ENCODE results near the gene MRPS18A. TPM values are rescaled to one million over a fixed set of nuclear protein-coding genes. Genes with fewer than 3 reads are reported as not detected.

MRPS18A gene
- total and polyA plus RNA-seq, 9 of the 15 experiments (the other 6 are each of a cell fraction or from before 2014, with no cell fraction given) = 87.5 to 243 (median 125) TPM

DNA sequence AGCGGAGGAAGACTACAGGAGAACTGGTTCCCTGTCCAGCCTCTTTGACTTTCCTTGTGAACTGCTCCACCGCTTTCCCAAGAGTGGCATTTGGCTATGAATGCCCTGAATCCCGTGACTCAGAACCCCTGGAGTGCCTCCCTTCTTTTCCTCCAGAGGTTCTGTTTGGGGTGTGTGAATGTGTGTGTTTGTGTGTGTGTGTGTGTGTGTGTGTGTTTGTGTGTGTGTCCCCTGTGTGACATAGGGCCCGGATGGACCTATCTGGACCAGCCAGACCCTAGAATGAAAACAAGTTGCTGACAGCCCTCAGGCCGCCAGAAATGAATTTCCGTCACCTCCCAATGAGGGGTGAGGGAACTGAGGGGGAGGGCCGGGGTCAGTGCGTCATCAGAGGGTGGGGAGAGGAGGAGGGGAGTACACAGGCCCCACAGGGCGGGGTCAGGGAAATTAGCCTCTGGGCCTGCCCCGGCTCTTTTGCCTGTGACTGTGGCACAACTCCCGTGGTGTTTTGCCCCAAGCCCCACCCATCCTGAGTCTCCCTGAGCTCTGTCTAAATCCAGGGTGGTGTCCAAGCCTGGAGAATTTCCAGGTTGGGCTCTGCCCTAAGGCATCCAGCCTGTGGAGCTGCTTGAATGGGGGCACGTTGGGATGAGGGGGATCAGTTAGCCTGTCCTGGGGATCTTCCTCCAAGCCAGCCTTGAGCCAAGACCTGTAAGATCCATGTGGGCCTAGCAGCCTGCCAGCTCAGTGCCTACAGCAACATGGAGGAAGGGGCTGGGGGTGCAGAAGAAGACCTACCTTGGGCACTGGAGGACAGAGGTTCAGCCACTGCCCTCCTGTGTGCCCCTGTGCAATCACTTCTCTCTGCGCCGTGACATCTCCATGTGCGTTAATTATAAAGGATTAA, 15.2 kb upstream of the MRPS18A start (continued):
- TF ChIP-seq PCBP2 (IDR thresholded peaks at IDR 0.05; ENCODE audit: low read depth, low read length, poor library complexity, severe bottlenecking) (no peak), EWSR1 (IDR thresholded peaks at IDR 0.05; ENCODE audit: borderline replicate concordance, low read depth, partially characterized antibody) (no peak), ZNF121 (CRISPR knock-in tag; conservative IDR thresholded peaks at IDR 0.05) (no peak), MYC (IDR thresholded peaks at IDR 0.05; ENCODE audit: low read depth, low read length) (peak; percentile 53; the same call in 1 of the 2 replicates), MYC (CRISPR knock-in tag; IDR thresholded peaks at IDR 0.05; ENCODE audit: borderline replicate concordance, low read depth) (0 out of 2 replicates have a peak, but pooled peaks have one; percentile 19), CBX5 (IDR thresholded peaks at IDR 0.05; ENCODE audit: borderline replicate concordance, low read depth) (no peak)
- TF ChIP-seq, protein P1, sequence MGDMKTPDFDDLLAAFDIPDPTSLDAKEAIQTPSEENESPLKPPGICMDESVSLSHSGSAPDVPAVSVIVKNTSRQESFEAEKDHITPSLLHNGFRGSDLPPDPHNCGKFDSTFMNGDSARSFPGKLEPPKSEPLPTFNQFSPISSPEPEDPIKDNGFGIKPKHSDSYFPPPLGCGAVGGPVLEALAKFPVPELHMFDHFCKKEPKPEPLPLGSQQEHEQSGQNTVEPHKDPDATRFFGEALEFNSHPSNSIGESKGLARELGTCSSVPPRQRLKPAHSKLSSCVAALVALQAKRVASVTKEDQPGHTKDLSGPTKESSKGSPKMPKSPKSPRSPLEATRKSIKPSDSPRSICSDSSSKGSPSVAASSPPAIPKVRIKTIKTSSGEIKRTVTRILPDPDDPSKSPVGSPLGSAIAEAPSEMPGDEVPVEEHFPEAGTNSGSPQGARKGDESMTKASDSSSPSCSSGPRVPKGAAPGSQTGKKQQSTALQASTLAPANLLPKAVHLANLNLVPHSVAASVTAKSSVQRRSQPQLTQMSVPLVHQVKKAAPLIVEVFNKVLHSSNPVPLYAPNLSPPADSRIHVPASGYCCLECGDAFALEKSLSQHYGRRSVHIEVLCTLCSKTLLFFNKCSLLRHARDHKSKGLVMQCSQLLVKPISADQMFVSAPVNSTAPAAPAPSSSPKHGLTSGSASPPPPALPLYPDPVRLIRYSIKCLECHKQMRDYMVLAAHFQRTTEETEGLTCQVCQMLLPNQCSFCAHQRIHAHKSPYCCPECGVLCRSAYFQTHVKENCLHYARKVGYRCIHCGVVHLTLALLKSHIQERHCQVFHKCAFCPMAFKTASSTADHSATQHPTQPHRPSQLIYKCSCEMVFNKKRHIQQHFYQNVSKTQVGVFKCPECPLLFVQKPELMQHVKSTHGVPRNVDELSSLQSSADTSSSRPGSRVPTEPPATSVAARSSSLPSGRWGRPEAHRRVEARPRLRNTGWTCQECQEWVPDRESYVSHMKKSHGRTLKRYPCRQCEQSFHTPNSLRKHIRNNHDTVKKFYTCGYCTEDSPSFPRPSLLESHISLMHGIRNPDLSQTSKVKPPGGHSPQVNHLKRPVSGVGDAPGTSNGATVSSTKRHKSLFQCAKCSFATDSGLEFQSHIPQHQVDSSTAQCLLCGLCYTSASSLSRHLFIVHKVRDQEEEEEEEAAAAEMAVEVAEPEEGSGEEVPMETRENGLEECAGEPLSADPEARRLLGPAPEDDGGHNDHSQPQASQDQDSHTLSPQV (IDR thresholded peaks at IDR 0.05) = no peak
- TF ChIP-seq, protein P2, sequence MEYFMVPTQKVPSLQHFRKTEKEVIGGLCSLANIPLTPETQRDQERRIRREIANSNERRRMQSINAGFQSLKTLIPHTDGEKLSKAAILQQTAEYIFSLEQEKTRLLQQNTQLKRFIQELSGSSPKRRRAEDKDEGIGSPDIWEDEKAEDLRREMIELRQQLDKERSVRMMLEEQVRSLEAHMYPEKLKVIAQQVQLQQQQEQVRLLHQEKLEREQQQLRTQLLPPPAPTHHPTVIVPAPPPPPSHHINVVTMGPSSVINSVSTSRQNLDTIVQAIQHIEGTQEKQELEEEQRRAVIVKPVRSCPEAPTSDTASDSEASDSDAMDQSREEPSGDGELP (CRISPR knock-in tag; IDR thresholded peaks at IDR 0.05; ENCODE audit: borderline replicate concordance) = peak; percentile 81
- TF ChIP-seq, protein P3, sequence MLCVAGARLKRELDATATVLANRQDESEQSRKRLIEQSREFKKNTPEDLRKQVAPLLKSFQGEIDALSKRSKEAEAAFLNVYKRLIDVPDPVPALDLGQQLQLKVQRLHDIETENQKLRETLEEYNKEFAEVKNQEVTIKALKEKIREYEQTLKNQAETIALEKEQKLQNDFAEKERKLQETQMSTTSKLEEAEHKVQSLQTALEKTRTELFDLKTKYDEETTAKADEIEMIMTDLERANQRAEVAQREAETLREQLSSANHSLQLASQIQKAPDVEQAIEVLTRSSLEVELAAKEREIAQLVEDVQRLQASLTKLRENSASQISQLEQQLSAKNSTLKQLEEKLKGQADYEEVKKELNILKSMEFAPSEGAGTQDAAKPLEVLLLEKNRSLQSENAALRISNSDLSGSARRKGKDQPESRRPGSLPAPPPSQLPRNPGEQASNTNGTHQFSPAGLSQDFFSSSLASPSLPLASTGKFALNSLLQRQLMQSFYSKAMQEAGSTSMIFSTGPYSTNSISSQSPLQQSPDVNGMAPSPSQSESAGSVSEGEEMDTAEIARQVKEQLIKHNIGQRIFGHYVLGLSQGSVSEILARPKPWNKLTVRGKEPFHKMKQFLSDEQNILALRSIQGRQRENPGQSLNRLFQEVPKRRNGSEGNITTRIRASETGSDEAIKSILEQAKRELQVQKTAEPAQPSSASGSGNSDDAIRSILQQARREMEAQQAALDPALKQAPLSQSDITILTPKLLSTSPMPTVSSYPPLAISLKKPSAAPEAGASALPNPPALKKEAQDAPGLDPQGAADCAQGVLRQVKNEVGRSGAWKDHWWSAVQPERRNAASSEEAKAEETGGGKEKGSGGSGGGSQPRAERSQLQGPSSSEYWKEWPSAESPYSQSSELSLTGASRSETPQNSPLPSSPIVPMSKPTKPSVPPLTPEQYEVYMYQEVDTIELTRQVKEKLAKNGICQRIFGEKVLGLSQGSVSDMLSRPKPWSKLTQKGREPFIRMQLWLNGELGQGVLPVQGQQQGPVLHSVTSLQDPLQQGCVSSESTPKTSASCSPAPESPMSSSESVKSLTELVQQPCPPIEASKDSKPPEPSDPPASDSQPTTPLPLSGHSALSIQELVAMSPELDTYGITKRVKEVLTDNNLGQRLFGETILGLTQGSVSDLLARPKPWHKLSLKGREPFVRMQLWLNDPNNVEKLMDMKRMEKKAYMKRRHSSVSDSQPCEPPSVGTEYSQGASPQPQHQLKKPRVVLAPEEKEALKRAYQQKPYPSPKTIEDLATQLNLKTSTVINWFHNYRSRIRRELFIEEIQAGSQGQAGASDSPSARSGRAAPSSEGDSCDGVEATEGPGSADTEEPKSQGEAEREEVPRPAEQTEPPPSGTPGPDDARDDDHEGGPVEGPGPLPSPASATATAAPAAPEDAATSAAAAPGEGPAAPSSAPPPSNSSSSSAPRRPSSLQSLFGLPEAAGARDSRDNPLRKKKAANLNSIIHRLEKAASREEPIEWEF (CRISPR knock-in tag; IDR thresholded peaks at IDR 0.05) = no peak
- TF ChIP-seq, protein P4, sequence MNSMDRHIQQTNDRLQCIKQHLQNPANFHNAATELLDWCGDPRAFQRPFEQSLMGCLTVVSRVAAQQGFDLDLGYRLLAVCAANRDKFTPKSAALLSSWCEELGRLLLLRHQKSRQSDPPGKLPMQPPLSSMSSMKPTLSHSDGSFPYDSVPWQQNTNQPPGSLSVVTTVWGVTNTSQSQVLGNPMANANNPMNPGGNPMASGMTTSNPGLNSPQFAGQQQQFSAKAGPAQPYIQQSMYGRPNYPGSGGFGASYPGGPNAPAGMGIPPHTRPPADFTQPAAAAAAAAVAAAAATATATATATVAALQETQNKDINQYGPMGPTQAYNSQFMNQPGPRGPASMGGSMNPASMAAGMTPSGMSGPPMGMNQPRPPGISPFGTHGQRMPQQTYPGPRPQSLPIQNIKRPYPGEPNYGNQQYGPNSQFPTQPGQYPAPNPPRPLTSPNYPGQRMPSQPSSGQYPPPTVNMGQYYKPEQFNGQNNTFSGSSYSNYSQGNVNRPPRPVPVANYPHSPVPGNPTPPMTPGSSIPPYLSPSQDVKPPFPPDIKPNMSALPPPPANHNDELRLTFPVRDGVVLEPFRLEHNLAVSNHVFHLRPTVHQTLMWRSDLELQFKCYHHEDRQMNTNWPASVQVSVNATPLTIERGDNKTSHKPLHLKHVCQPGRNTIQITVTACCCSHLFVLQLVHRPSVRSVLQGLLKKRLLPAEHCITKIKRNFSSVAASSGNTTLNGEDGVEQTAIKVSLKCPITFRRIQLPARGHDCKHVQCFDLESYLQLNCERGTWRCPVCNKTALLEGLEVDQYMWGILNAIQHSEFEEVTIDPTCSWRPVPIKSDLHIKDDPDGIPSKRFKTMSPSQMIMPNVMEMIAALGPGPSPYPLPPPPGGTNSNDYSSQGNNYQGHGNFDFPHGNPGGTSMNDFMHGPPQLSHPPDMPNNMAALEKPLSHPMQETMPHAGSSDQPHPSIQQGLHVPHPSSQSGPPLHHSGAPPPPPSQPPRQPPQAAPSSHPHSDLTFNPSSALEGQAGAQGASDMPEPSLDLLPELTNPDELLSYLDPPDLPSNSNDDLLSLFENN (IDR thresholded peaks at IDR 0.05; ENCODE audit: low read depth in 2 of 2, low read length in 2 of 2) = peak in 1 of 2 experiments; percentile 75; a peak in 2 of 4 replicates
